Occipital lobe (tissue), 3 donors: ENCODE results near the gene GYPC. TPM values are rescaled to one million over a fixed set of nuclear protein-coding genes. Genes with fewer than 3 reads are reported as not detected.

Experiments
- DNase-seq: peaks from one replicate; lab custom pipeline; 2025; lab: John Stamatoyannopoulos, UW
- small RNA-seq: library from RNA; depleted of rRNA; stranded (forward); fragments of <200 nt; gene quantifications from one replicate; pipeline ENCODE3, GENCODE V24; 2014
- total RNA-seq: library from RNA; depleted of rRNA; stranded (reverse); fragments of >200 nt; gene quantifications from one replicate; pipeline ENCODE4 v1.2.3, GENCODE V29; 2014

The GYPC gene
- total RNA-seq, 1 donor from 2014 or later, result 17.0 TPM

- no peak for DNase-seq
These were observed 73.9 kb downstream of the GYPC start for GRCh38 chr2:126729896-126730295.

- DNase-seq, result no peak
These were observed 74.7 kb downstream of the GYPC start for GRCh38 chr2:126730655-126731054.

GRCh38 chr2:126731353-126731752 lies 75.4 kb downstream of the GYPC start:
- no peak for DNase-seq

GRCh38 chr2:126732682-126733245 lies 76.8 kb downstream of the GYPC start:
- DNase-seq, result no peak

- no peak for DNase-seq
These were observed 77.8 kb downstream of the GYPC start for GRCh38 chr2:126733795-126734194.

GRCh38 chr2:126736133-126736874 lies 80.3 kb downstream of the GYPC start:
- no peak for DNase-seq

- no peak for DNase-seq
These were observed 83.2 kb downstream of the GYPC start for GRCh38 chr2:126739141-126739540.

- no peak for DNase-seq
These were observed 88.7 kb downstream of the GYPC start for GRCh38 chr2:126744640-126745039.

Small RNAs within 50 kb of the gene (small RNA-seq; reads per million reads assigned to genes)
- gene RNU6-675P, result not detected

Other genes starting within 250 kb of the GYPC start
- gene TEX51, start 242.7 kb downstream of the GYPC start, total RNA-seq, result not detected